GM12874 (cell line): Measurements from ENCODE around the gene SNAPC2.

Experiments used
- CTCF ChIP-seq: IDR thresholded peaks from 2 replicates; pipeline ENCODE4 v1.5.1; 2011; ENCODE audit warnings: low read depth, mild to moderate bottlenecking, control low read depth, low read length, moderate library complexity; ENCODE audit not compliant: insufficient read depth

The SNAPC2 gene

GRCh38 chr19:7883796-7884570 is 36.2 kb upstream of the SNAPC2 start:
- TF ChIP-seq CTCF = no peak

- no peak for TF ChIP-seq CTCF
These were observed 34.3 kb upstream of the SNAPC2 start for GRCh38 chr19:7885818-7886217.

GRCh38 chr19:7887408-7888144 is 32.6 kb upstream of the SNAPC2 start:
- no peak for TF ChIP-seq CTCF

- no peak for TF ChIP-seq CTCF
These were observed 31.9 kb upstream of the SNAPC2 start, which contains the start of gene LRRC8E for GRCh38 chr19:7888145-7888825. Gene LRRC8E, plus strand, starts transcription at chr19:7888510. Its CDS starts 7,094 bp downstream, at chr19:7895604.

- no peak for TF ChIP-seq CTCF
These were observed 31.3 kb upstream of the SNAPC2 start for GRCh38 chr19:7888826-7889217.

GRCh38 chr19:7894612-7895309 is 25.4 kb upstream of the SNAPC2 start:
- no peak for TF ChIP-seq CTCF

GRCh38 chr19:7895565-7895964 is 24.6 kb upstream of the SNAPC2 start:
- no peak for TF ChIP-seq CTCF
